OCI-LY7 (cell line): ENCODE measurements around the gene ANKRD1. TPM values are rescaled to one million over a fixed set of nuclear protein-coding genes. Genes with fewer than 3 reads are reported as not detected.

Experiments used
- BruUV-seq: library from RNA; stranded (reverse); fragments of 400-500 nt; replicated peaks from 2 replicates; lab custom pipeline; 2021; lab: Mats Ljungman, UMichigan
- CTCF ChIA-PET: fragments of 300-600 bp; sonication (Branson Sonifier 250); formaldehyde crosslinking; loops from one replicate; lab custom pipeline; 2022; ENCODE audit warnings: antibody characterized with exemption; ENCODE audit not compliant: unreplicated experiment; lab: Charles Lee
- POLR2A ChIA-PET: fragments of 300-600 bp; sonication (Branson Sonifier 250); formaldehyde crosslinking; loops from one replicate; lab custom pipeline; 2022; ENCODE audit warnings: antibody characterized with exemption; lab: Charles Lee
- DNase-seq: peaks from one replicate; pipeline ENCODE4 v3.0.0-alpha.2; 2015; ENCODE audit warnings: low spot score
- H2AFZ ChIP-seq: fragments of 200-600 bp; sonication (generic), shearing (Covaris generic); 2 replicates; pipeline ENCODE4 v1.6.1; 2014; ENCODE audit warnings: mild to moderate bottlenecking, antibody characterized with exemption, low read length, moderate library complexity
- H3K27ac ChIP-seq: fragments of 200-600 bp; sonication (generic); 2 replicates; pipeline ENCODE4 v1.5.1; 2014; ENCODE audit warnings: mixed run types, low read depth, mild to moderate bottlenecking, moderate library complexity, low read length, inconsistent platforms; ENCODE audit not compliant: poor library complexity, severe bottlenecking
- H3K36me3 ChIP-seq: fragments of 200-600 bp; sonication (generic); 2 replicates; pipeline ENCODE4 v1.6.1; 2014; ENCODE audit warnings: mild to moderate bottlenecking, antibody characterized with exemption, low read length, moderate library complexity, mixed read lengths; ENCODE audit not compliant: insufficient read depth
- H3K4me1 ChIP-seq: fragments of 200-600 bp; sonication (generic); 2 replicates; pipeline ENCODE4 v1.5.1; 2014; ENCODE audit warnings: mild to moderate bottlenecking, low read length; ENCODE audit not compliant: insufficient read depth, poor library complexity, severe bottlenecking
- H3K4me2 ChIP-seq: fragments of 200-600 bp; sonication (generic); 2 replicates; pipeline ENCODE4 v1.6.1; 2014; ENCODE audit warnings: mild to moderate bottlenecking, low read length
- H3K4me3 ChIP-seq: fragments of 200-600 bp; sonication (generic); 2 replicates; pipeline ENCODE4 v1.5.1; 2014; ENCODE audit warnings: mild to moderate bottlenecking, low read depth, low read length; ENCODE audit not compliant: poor library complexity, severe bottlenecking
- H3K79me2 ChIP-seq: fragments of 200-600 bp; sonication (generic); 2 replicates; pipeline ENCODE4 v1.6.1; 2016; ENCODE audit warnings: low read depth, mild to moderate bottlenecking, low read length, moderate library complexity, mixed read lengths; ENCODE audit not compliant: insufficient read depth
- H3K9me2 ChIP-seq: fragments of 200-600 bp; sonication (generic); 2 replicates; pipeline ENCODE4 v1.6.1; 2016; ENCODE audit warnings: mild to moderate bottlenecking, low read length, mixed read lengths; ENCODE audit not compliant: insufficient read depth
- H3K9me3 ChIP-seq: fragments of 200-600 bp; sonication (generic); 2 replicates; pipeline ENCODE4 v1.6.1; 2014; ENCODE audit warnings: mild to moderate bottlenecking, mixed run types, low read length, mixed read lengths
- H4K20me1 ChIP-seq: fragments of 200-600 bp; sonication (generic); 2 replicates; pipeline ENCODE4 v1.6.1; 2014; ENCODE audit warnings: mild to moderate bottlenecking, antibody characterized with exemption, low read length, moderate library complexity, mixed read lengths; ENCODE audit not compliant: insufficient read depth
- CTCF ChIP-seq: fragments of 200-600 bp; sonication (generic); conservative IDR thresholded peaks from 2 replicates; pipeline ENCODE4 v1.5.1; 2014; ENCODE audit warnings: mild to moderate bottlenecking, antibody characterized with exemption, low read length, moderate library complexity, mixed read lengths
- EZH2phosphoT487 ChIP-seq: fragments of 200-600 bp; sonication (generic); IDR thresholded peaks from 2 replicates; pipeline ENCODE4 v1.6.1; 2018; ENCODE audit warnings: low read depth, borderline replicate concordance, mild to moderate bottlenecking, mixed run types, antibody characterized with exemption, low read length, moderate library complexity, mixed read lengths
- intact Hi-C: fragments of 100-400 bp; cut with micrococcal nuclease; formaldehyde crosslinking; loops from one replicate; pipeline ENCODE4 v1.10.0; 2022; ENCODE audit not compliant: unreplicated experiment
- total RNA-seq, 2 experiments: library from RNA; depleted of rRNA in 1 of 2; stranded (reverse); fragments of >200 nt in 1 of 2; shearing (Covaris generic) in 1 of 2; gene quantifications; 2 replicates each; pipeline ENCODE4 v1.2.3, GENCODE V29; 2014 to 2022

The ANKRD1 gene
- total RNA-seq, 2 experiments from 2014 or later: not detected

DNA sequence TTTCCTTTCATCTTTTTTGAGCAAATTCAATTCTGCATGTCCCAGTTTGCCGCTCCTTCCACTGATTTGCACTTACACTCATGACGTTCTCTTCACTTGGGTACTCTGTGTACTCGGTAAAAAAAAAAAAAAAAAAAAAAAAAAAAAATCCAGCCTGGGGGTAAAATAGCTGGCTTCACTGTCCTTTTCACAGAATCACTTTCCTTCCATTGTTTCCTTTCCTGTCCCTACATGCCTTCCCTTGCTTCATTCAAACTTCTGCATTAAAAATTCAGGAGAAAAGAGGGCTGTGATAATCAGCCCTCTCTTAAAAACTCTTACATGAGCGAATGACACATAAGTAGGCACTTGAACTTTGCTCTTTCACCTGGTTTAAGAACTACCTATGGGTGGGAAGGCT, 8.7 kb downstream of the ANKRD1 start:
- H3K36me3 ChIP-seq: no peaks in the 10 kb centered on the region
- BruUV-seq: no TSS peak
- H2AFZ ChIP-seq: no peak overlapping the region
- ChIA-PET CTCF (interaction anchor here (1.4 kb wide), 1 partner anchor 386 kb away, joined by 3 read pairs; no protein-coding TSS in a partner anchor), POLR2A (interaction anchor here (0.6 to 1.5 kb wide), 4 partner anchors 11 to 939 kb away, joined by 3 to 10 read pairs (median 8); no protein-coding TSS in a partner anchor)
- no peaks in the 10 kb centered on the region for H3K79me2 ChIP-seq
- no peak overlapping the region for H3K4me3 ChIP-seq
- H4K20me1 ChIP-seq: no peaks in the 10 kb centered on the region
- H3K27ac ChIP-seq: no peak overlapping the region
- intact Hi-C loops: loop anchor here (10.0 kb wide), 1 partner anchor 1003 kb away; no protein-coding TSS in a partner anchor
- H3K9me2 ChIP-seq: no peaks in the 10 kb centered on the region
- H3K9me3 ChIP-seq: no peaks in the 10 kb centered on the region
- H3K4me1 ChIP-seq: no peaks in the 10 kb centered on the region
- TF ChIP-seq CTCF: no peak
- TF ChIP-seq EZH2phosphoT487: no peak
- no peak overlapping the region for H3K4me2 ChIP-seq
- DNase-seq: no peak

- intact Hi-C loops: loop anchor here (2.0 to 10.0 kb wide), 3 partner anchors 95 to 1003 kb away; no protein-coding TSS in a partner anchor
- TF ChIP-seq EZH2phosphoT487 (no peak), CTCF (peak; percentile 81)
- CTCF ChIA-PET: interaction anchor here (1.4 kb wide), 1 partner anchor 387 kb away, joined by 3 read pairs; no protein-coding TSS in a partner anchor
Observed at GRCh38 chr10:90911133-90912051, 9.5 kb downstream of the ANKRD1 start.

More at GRCh38 chr10:90911133-90912051, 9.5 kb downstream of the ANKRD1 start:
- Histone ChIP-seq H3K4me3 (no peak overlapping the region), H3K9me2 (no peaks in the 10 kb centered on the region), H3K9me3 (no peaks in the 10 kb centered on the region), H3K4me2 (no peak overlapping the region), H2AFZ (no peak overlapping the region), H4K20me1 (no peaks in the 10 kb centered on the region), H3K27ac (no peak overlapping the region), H3K36me3 (no peaks in the 10 kb centered on the region), H3K4me1 (no peaks in the 10 kb centered on the region), H3K79me2 (no peaks in the 10 kb centered on the region)
- POLR2A ChIA-PET: interaction anchor here (0.6 to 1.5 kb wide), 3 partner anchors 10 to 339 kb away, joined by 3 to 10 read pairs (median 8); no protein-coding TSS in a partner anchor
- DNase-seq: peak; percentile 73
- no TSS peak for BruUV-seq
